HG03135 (cell line): ENCODE data around the gene DNAH7.

Source experiments
- ATAC-seq: cut with Tn5 transposase; IDR thresholded peaks from one replicate; pipeline ENCODE4 v1.9.1; 2021; ENCODE audit warnings: mild to moderate bottlenecking, moderate library complexity; ENCODE audit not compliant: unreplicated experiment

Gene DNAH7

GRCh38 chr2:195871326-195871725 lies 197.3 kb downstream of the DNAH7 start:
- ATAC-seq = no peak

- no peak for ATAC-seq
Measured at GRCh38 chr2:195864316-195864715, 204.3 kb downstream of the DNAH7 start.

- no peak for ATAC-seq
Measured at GRCh38 chr2:195863564-195863963, 205.1 kb downstream of the DNAH7 start.

- no peak for ATAC-seq
Measured at GRCh38 chr2:195863121-195863520, 205.5 kb downstream of the DNAH7 start.

DNA sequence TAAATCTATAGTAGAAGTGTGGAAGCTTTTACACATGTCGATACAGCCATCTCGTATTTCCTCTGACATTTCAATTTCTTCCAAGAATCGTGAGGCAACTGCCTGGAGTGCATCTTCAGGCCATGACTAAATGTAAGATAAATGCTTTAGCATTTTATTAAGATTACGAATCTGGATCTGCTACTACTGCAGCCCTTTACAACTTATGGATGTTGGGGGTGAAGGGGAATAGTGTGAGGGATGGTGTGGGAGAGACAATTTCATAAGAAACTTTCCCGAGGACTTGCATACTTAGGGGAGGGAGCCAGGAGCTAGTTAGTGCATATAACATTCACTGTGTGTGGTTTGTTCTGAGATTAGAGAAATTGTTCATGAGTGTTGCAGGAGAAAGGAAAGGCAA lies 206.8 kb downstream of the DNAH7 start:
- ATAC-seq = no peak

GRCh38 chr2:195859513-195859912 lies 209.1 kb downstream of the DNAH7 start:
- no peak for ATAC-seq

- ATAC-seq = no peak
Measured at GRCh38 chr2:195857132-195857531, 211.5 kb downstream of the DNAH7 start.

GRCh38 chr2:195850764-195851163 lies 217.9 kb downstream of the DNAH7 start:
- ATAC-seq = no peak

DNA sequence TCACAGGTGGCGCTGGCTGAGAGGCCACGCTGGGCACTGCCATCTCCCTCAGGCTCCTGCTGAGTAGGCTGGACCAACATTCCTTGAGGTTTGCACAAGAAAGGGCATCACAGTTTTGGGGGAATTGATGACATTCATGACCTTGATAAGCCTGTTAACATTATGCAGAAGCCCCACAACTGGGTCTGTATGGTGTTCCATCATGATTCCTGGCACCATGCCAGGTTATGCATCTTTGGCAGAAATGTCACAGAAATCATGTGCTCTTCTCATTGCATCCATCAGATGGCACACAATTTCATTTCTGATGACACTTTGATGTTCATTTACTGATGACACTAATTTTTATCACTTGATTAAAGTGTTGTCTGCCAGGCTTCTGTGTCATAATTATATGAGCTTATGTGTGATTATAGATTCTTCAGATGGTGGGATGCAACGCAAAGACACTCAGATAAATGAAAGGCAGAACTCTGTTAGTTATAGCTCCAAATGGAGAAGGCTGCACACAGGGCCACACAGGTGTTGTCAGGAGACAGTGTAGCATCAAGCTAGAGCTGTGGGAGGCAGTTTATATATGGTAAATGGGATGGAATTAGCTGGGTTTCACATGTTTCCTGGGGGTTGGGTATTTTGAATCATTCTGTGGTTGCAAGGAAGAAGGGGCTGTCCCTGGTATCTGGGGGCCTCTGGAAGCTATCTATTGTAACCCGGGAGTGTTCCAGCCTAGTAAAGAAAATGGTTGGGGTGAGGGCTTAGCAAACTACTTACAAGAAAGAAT lies 220.3 kb downstream of the DNAH7 start:
- no peak for ATAC-seq

- no peak for ATAC-seq
Measured at GRCh38 chr2:195842932-195843331, 225.7 kb downstream of the DNAH7 start.

- no peak for ATAC-seq
Measured at GRCh38 chr2:195838002-195838401, 230.6 kb downstream of the DNAH7 start.

DNA sequence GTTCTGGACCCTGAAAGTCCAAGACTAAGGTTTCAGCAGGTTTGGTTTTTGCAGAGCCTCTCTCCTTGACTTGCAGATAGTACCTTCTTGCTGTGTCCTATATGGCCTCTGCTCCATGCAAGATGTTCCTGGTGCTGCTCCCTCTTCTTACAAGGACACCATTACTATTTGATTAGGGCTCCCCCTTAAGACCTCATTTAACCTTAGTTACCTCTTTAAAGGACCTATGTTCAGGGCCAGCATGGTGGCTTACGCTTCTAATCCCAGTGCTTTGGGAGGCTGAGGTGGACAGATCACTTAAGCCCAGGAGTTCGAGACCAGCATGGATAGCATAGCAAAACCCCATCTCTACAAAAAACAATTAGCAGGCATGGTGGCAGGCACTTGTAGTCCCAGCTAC lies 232.6 kb downstream of the DNAH7 start:
- no peak for ATAC-seq

DNA sequence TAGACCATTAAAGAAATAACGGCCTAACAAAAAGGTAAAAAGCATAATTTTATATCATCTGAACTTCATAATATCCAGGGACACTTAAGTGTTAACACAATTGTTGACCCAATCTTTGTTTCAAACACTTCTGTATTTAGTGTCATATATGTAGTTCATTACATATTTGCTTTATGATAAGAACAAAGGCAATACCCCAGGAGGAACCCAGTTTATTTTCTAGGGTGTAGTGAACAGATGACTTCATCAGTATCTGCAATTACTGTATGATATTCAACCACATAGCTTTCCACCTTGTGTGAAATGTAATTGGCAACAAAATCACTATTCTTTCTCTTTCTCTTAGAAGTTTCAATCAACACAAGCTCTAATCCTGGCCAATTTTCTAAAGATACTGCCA lies 233.8 kb downstream of the DNAH7 start:
- no peak for ATAC-seq

- ATAC-seq = no peak
Measured at GRCh38 chr2:195830968-195831950, 237.4 kb downstream of the DNAH7 start.

DNA sequence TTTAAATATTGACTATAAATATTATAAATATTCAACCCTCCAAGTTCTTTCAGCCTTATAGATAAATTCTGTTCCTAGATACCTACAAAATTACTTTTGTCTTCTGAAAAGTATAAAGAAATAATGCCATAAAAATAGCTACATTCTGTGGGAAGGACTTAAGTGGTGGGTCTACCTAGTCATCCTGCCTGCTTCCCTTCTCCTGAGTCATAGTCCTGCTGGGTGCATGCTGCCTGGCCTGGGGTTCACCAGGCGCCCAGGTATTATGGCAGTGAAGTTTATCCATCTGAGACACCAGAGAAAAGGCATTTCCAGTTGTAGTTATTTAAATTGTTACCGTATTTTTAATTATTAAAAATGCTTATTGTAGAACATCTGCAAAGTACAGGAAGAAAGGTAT lies 244.2 kb downstream of the DNAH7 start:
- ATAC-seq = no peak

- ATAC-seq = no peak
Measured at GRCh38 chr2:195823206-195823605, 245.4 kb downstream of the DNAH7 start.

GRCh38 chr2:195821566-195821932 lies 247.1 kb downstream of the DNAH7 start:
- no peak for ATAC-seq

DNA sequence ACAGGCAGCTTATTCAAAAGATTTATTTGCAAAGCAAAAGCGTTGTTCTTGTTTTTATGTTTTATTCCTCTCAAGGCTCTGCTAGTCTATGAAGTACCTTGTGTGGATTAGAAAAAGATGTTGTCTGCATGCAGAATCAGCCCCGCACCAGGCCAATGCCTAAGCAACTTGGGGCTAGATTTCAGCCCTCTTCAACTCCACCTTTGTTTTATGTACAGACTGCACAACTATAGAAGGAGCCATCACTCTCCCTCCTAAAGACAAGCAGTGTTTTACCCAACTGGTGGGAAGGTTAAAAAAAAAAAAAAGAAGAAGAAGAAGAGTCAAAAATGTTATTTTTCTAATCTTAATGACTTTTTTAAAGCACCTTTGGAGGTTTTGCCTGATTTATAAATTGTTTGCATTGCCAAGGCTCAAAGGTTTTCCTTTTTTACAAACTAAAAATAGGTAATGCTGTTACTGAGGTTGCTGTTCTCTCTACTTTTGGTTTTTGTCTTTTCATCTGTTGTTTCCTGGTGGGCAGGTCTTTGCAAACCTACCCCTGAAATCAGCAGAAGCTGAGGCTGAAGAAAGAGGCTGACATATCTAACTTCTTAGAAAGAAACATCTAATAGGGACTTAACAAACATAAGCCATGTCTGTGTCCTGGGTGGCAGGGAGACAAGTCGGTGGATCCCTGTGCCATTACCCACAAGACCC lies 247.6 kb downstream of the DNAH7 start:
- no peak for ATAC-seq

- ATAC-seq = no peak
Measured at GRCh38 chr2:195820373-195820772, 248.3 kb downstream of the DNAH7 start.

- no peak for ATAC-seq
Measured at GRCh38 chr2:195819276-195819675, 249.4 kb downstream of the DNAH7 start.

DNA sequence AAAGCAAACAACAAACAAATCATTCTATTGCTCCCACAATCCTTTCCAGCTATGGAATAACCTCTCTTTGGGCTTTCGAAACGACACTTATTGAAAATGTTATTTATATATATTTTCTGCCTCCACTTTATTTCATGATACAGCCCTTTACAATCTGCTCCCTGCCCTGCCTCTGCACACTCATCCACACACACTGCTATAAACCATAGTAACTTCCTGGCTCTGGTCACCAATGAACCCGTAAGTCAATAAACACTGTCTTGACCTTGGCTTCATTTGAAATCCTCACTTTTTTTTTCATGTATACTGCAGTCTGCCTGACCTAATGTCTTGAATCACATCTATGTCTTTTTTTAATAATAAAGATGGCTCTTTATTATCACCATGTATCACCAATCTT lies 250.1 kb downstream of the DNAH7 start:
- ATAC-seq = no peak
